HUES6 (cell line): ENCODE measurements around the gene GNB1.
A peak's percentile ranks its signal among the peaks of the same experiment; 100 is the strongest.
"Not testable (repeated sequence)": the region's sequence is repeated elsewhere in the genome, so short reads cannot be mapped to it uniquely, and the experiment has no call there.

ENCODE experiments used
- H3K27ac ChIP-seq: 2 replicates; pipeline ENCODE4 v1.7.0; 2013; ENCODE audit warnings: low read depth, mild to moderate bottlenecking, low read length, inconsistent platforms
- H3K27me3 ChIP-seq: 2 replicates; pipeline ENCODE4 v1.6.1; 2013; ENCODE audit warnings: low read length; ENCODE audit not compliant: control insufficient read depth, insufficient read depth
- H3K36me3 ChIP-seq: 2 replicates; pipeline ENCODE4 v1.6.1; 2013; ENCODE audit warnings: low read length; ENCODE audit not compliant: control insufficient read depth, insufficient read depth
- H3K4me1 ChIP-seq: 2 replicates; pipeline ENCODE4 v1.6.1; 2013; ENCODE audit warnings: low read length; ENCODE audit not compliant: control insufficient read depth, insufficient read depth
- H3K4me3 ChIP-seq: 2 replicates; pipeline ENCODE4 v1.5.1; 2013; ENCODE audit warnings: low read depth, low read length
- H3K9ac ChIP-seq: one replicate; pipeline ENCODE4 v1.6.1; 2013; ENCODE audit warnings: mild to moderate bottlenecking, low read length
- H3K9me3 ChIP-seq: 2 replicates; pipeline ENCODE4 v1.6.1; 2013; ENCODE audit warnings: low read depth, low read length; ENCODE audit not compliant: control insufficient read depth, insufficient read depth

Gene GNB1

GRCh38 chr1:1893291-1893985, 2.6 kb upstream of the GNB1 start:
- Histone ChIP-seq H3K9ac (no peak overlapping the region), H3K27ac (no peak overlapping the region), H3K4me3 (no peak overlapping the region), H3K36me3 (no peaks in the 10 kb centered on the region), H3K9me3 (no peaks in the 10 kb centered on the region), H3K27me3 (no peaks in the 10 kb centered on the region), H3K4me1 (peaks cover 28% of the 10 kb centered on the region)

- no peaks in the 10 kb centered on the region for H3K9me3 ChIP-seq
- H3K27ac ChIP-seq: no peak overlapping the region
- peaks cover 28% of the 10 kb centered on the region for H3K4me1 ChIP-seq
- H3K27me3 ChIP-seq: no peaks in the 10 kb centered on the region
- no peak overlapping the region for H3K9ac ChIP-seq
- H3K36me3 ChIP-seq: peaks cover 3% of the 10 kb centered on the region; the same call in 1 of the 2 replicates
- H3K4me3 ChIP-seq: no peak overlapping the region
Measured at GRCh38 chr1:1892763-1893120, 1.9 kb upstream of the GNB1 start.

GRCh38 chr1:1892079-1892762, 1.3 kb upstream of the GNB1 start:
- H3K27ac ChIP-seq: no peak overlapping the region
- H3K4me3 ChIP-seq: peak overlapping the region; percentile 95
- peaks cover 25% of the 10 kb centered on the region for H3K4me1 ChIP-seq
- peak overlapping the region; percentile 54 for H3K9ac ChIP-seq
- H3K36me3 ChIP-seq: peaks cover 3% of the 10 kb centered on the region; the same call in 1 of the 2 replicates
- H3K27me3 ChIP-seq: no peaks in the 10 kb centered on the region
- H3K9me3 ChIP-seq: no peaks in the 10 kb centered on the region

DNA sequence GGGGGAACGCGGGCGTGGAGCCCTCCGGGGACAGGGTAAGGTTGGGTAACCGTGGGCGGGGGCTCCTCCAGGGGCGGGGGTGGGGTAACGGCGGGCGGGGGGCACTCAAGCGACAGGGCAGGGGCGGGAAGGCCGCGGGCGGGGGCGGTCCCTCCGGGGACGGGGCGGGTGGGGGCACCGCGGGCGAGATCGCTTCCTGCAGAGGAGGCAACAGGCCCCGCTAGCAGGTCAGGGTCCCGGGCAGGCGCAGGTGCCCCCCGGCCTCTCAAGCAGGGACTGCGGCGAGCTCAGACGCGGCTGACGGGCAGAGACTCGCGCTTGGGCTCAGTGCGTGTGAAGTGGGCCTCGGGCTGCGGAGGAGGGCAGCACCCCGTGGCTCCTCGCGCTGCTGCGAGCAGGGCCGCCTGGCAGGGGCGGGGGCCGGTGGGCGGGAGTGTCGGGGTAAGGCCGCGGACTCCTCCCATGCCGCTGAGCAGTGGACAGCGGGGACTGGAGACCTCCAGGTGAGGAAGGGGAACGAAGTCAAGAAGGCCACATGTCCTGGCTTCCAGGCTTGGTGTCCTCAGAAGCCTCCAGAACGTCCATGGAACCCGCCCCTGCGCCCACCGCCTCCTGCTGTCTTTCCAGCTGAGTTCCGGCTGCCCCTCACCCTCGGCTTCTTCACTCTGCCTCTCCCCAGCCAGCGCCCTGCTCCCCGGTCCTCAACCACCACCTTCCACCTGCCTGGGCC, 627 bp upstream of the GNB1 start:
- H3K27me3 ChIP-seq: no peaks in the 10 kb centered on the region
- H3K9me3 ChIP-seq: no peaks in the 10 kb centered on the region
- peak overlapping the region; percentile 95 for H3K4me3 ChIP-seq
- no peak overlapping the region; the same call in 1 of the 2 replicates for H3K27ac ChIP-seq
- H3K9ac ChIP-seq: peak overlapping the region; percentile 54
- peaks cover 25% of the 10 kb centered on the region for H3K4me1 ChIP-seq
- peaks cover 3% of the 10 kb centered on the region; the same call in 1 of the 2 replicates for H3K36me3 ChIP-seq

DNA sequence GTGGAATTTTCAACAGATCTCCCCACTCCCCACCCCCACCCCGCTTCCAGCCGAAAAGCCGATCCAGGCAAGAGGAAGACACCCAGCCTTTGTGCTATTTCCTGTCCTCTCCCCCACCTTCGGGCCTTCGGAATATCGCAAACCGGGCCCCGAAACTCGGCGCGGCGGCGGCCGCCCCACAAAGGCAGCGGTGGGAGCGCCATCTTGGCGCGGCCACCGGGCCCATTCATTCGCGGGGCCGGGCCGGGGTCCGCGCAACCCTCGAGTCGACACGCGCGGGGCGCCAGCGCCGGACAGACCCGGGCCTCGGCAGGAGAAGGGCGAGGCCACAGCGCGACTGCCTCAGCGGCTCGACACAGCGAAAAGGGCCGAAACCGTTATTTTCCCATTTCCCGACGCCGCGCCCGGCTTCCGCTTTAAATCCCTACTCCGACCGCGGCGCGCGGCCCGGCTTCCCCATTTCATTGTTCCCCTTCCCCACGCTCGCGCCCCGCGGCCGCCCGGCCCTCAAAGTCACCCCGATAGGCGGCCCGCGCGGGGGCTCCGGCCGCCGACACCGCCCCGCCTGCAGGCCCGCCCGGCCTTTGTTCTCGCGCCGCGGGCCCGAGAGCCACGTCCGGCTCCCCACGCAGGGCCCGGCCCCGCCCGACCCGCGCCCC, 911 bp downstream of the GNB1 start:
- peak overlapping the region; percentile 98 for H3K27ac ChIP-seq

DNA sequence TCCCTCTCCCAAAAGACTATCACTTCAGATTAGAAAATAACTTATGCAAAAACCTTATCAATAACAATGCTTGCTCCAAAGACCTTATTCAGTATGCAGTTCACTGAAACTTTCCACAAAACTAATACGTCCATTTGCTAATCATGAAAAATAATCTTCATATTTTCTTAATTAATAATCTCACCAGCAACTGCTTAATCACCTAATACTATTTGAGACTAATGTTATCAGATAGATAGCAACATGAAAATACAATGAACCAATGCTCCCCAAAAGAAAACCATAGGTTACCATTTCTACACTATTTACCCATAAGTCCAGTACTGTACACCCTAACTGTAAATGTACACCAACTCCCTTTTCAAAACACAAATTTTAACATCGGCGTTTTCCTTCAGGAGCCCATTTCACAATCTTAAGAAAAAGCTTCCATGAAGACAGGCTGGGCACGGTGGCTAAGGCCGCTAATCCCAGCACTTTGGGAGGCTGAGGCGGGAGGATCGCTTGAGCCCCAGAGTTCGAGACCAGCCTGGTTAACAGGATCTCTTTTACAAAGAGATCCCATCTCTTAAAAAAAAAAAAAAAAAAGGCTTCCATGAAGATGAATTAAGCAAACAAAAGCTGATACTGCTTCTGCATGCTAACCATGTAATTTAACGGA, 1.7 kb downstream of the GNB1 start:
- Histone ChIP-seq H3K9me3 (no peaks in the 10 kb centered on the region), H3K4me1 (peaks cover 12% of the 10 kb centered on the region), H3K27me3 (no peaks in the 10 kb centered on the region), H3K4me3 (peak overlapping the region; percentile 95), H3K9ac (peak overlapping the region; percentile 100), H3K27ac (peak overlapping the region; percentile 98; the same call in 1 of the 2 replicates), H3K36me3 (peaks cover 8% of the 10 kb centered on the region; the same call in 1 of the 2 replicates)

More for the DNA sequence above, 911 bp downstream of the GNB1 start:
- Histone ChIP-seq H3K4me1 (peaks cover 20% of the 10 kb centered on the region), H3K9ac (peak overlapping the region; percentile 100), H3K4me3 (peak overlapping the region; percentile 95), H3K27me3 (no peaks in the 10 kb centered on the region), H3K36me3 (peaks cover 7% of the 10 kb centered on the region; the same call in 1 of the 2 replicates), H3K9me3 (no peaks in the 10 kb centered on the region)

GRCh38 chr1:1883890-1884289, 7.0 kb downstream of the GNB1 start:
- not testable (repeated sequence) for H3K4me3 ChIP-seq, H3K27ac ChIP-seq, H3K27me3 ChIP-seq, H3K9ac ChIP-seq, H3K9me3 ChIP-seq
- Histone ChIP-seq H3K36me3 (peaks cover 12% of the 10 kb centered on the region), H3K4me1 (peaks cover 27% of the 10 kb centered on the region)

- H3K4me3 ChIP-seq: no peak overlapping the region
- no peaks in the 10 kb centered on the region; the same call in 1 of the 2 replicates for H3K9me3 ChIP-seq
- peaks cover 18% of the 10 kb centered on the region for H3K36me3 ChIP-seq
- no peaks in the 10 kb centered on the region for H3K27me3 ChIP-seq
- peak overlapping the region; percentile 29 for H3K9ac ChIP-seq
- H3K27ac ChIP-seq: no peak overlapping the region
- peaks cover 24% of the 10 kb centered on the region for H3K4me1 ChIP-seq
Measured at GRCh38 chr1:1883092-1883873, 7.6 kb downstream of the GNB1 start.

GRCh38 chr1:1881727-1882126, 9.2 kb downstream of the GNB1 start:
- no peak overlapping the region for H3K9ac ChIP-seq
- no peaks in the 10 kb centered on the region; the same call in 1 of the 2 replicates for H3K9me3 ChIP-seq
- H3K36me3 ChIP-seq: peaks cover 24% of the 10 kb centered on the region
- H3K27ac ChIP-seq: no peak overlapping the region
- H3K4me1 ChIP-seq: peaks cover 24% of the 10 kb centered on the region
- no peak overlapping the region for H3K4me3 ChIP-seq
- no peaks in the 10 kb centered on the region for H3K27me3 ChIP-seq
